Measurements from ENCODE around the gene MITF. TPM values are rescaled to one million over a fixed set of nuclear protein-coding genes. Genes with fewer than 3 reads are reported as not detected.

Gene MITF
- polyA plus RNA-seq, 1 of the 3 experiments (the other 2 are of a cell fraction), result 1.7 TPM

GRCh38 chr3:69742391-69742790 is 3.1 kb downstream of the MITF start:
- Histone ChIP-seq H3K27ac (ENCODE audit: low read depth in 2 of 2, low read length in 1 of 2) (no peak overlapping the region), H3F3A (replicated peaks; ENCODE audit: insufficient read depth) (no peaks in the 10 kb centered on the region), H3K79me2 (ENCODE audit: insufficient read depth) (no peaks in the 10 kb centered on the region), H3K4me3 (ENCODE audit: low read depth in 2 of 2, low read length in 1 of 2) (no peak overlapping the region), H3K36me3 (replicated peaks in 1 of 2; ENCODE audit: control insufficient read depth in 1 of 2, insufficient read depth in 2 of 2, low read length in 1 of 2) (no peaks in the 10 kb centered on the region), H3K9me2 (no peaks in the 10 kb centered on the region), H3K4me1 (ENCODE audit: control insufficient read depth in 1 of 2, insufficient read depth in 2 of 2, low read depth in 1 of 2, low read length in 1 of 2) (peaks cover 0 to 8% of the 10 kb centered on the region in 2 experiments; a peak in 1 of 4 replicates), H3K27me3 (ENCODE audit: insufficient read depth) (no peaks in the 10 kb centered on the region), H2AFZ (ENCODE audit: low read depth) (no peak overlapping the region), H3K9ac (no peak overlapping the region), H4K20me1 (ENCODE audit: insufficient read depth) (no peaks in the 10 kb centered on the region), H3K9me3 (no peaks in the 10 kb centered on the region), H3K4me2 (no peak overlapping the region)
- DNase-seq, result no peak
- ChIA-PET POLR2A (no interaction called here), CTCF (no interaction called here)
- 91% methylated on average over 2 of the region's 2 CpGs for WGBS (ENCODE audit: low lambda C conversion rate)
- TF ChIP-seq NFIC (IDR thresholded peaks at IDR 0.05; ENCODE audit: borderline replicate concordance) (no peak), CHD2 (IDR thresholded peaks at IDR 0.05; ENCODE audit: low read length, partially characterized antibody) (no peak), RAD21 (IDR thresholded peaks at IDR 0.05; ENCODE audit: low read length) (no peak), MEF2A (IDR thresholded peaks at IDR 0.05; ENCODE audit: borderline replicate concordance, low read depth) (no peak), TAF1 (IDR thresholded peaks at IDR 0.05; ENCODE audit: borderline replicate concordance, low read depth, low read length) (no peak), TEAD4 (IDR thresholded peaks at IDR 0.05; ENCODE audit: borderline replicate concordance, insufficient read depth) (no peak), PBX3 (IDR thresholded peaks at IDR 0.05) (no peak), JUND (IDR thresholded peaks at IDR 0.05) (no peak), TCF12 (IDR thresholded peaks at IDR 0.05) (no peak), RCOR1 (IDR thresholded peaks at IDR 0.05; ENCODE audit: low read length) (no peak)
- TF ChIP-seq, protein P1, sequence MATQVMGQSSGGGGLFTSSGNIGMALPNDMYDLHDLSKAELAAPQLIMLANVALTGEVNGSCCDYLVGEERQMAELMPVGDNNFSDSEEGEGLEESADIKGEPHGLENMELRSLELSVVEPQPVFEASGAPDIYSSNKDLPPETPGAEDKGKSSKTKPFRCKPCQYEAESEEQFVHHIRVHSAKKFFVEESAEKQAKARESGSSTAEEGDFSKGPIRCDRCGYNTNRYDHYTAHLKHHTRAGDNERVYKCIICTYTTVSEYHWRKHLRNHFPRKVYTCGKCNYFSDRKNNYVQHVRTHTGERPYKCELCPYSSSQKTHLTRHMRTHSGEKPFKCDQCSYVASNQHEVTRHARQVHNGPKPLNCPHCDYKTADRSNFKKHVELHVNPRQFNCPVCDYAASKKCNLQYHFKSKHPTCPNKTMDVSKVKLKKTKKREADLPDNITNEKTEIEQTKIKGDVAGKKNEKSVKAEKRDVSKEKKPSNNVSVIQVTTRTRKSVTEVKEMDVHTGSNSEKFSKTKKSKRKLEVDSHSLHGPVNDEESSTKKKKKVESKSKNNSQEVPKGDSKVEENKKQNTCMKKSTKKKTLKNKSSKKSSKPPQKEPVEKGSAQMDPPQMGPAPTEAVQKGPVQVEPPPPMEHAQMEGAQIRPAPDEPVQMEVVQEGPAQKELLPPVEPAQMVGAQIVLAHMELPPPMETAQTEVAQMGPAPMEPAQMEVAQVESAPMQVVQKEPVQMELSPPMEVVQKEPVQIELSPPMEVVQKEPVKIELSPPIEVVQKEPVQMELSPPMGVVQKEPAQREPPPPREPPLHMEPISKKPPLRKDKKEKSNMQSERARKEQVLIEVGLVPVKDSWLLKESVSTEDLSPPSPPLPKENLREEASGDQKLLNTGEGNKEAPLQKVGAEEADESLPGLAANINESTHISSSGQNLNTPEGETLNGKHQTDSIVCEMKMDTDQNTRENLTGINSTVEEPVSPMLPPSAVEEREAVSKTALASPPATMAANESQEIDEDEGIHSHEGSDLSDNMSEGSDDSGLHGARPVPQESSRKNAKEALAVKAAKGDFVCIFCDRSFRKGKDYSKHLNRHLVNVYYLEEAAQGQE (IDR thresholded peaks at IDR 0.05; ENCODE audit: low read depth, low read length), result no peak
- TF ChIP-seq, protein P2, sequence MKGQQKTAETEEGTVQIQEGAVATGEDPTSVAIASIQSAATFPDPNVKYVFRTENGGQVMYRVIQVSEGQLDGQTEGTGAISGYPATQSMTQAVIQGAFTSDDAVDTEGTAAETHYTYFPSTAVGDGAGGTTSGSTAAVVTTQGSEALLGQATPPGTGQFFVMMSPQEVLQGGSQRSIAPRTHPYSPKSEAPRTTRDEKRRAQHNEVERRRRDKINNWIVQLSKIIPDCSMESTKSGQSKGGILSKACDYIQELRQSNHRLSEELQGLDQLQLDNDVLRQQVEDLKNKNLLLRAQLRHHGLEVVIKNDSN (IDR thresholded peaks at IDR 0.05; ENCODE audit: borderline replicate concordance, low read depth), result no peak
